ENCODE data around the gene DENND1A. TPM values are rescaled to one million over a fixed set of nuclear protein-coding genes. Genes with fewer than 3 reads are reported as not detected.

Gene DENND1A
- total and polyA plus RNA-seq, 2 donors from 2014 or later: 16.3 to 19.6 TPM

DNA sequence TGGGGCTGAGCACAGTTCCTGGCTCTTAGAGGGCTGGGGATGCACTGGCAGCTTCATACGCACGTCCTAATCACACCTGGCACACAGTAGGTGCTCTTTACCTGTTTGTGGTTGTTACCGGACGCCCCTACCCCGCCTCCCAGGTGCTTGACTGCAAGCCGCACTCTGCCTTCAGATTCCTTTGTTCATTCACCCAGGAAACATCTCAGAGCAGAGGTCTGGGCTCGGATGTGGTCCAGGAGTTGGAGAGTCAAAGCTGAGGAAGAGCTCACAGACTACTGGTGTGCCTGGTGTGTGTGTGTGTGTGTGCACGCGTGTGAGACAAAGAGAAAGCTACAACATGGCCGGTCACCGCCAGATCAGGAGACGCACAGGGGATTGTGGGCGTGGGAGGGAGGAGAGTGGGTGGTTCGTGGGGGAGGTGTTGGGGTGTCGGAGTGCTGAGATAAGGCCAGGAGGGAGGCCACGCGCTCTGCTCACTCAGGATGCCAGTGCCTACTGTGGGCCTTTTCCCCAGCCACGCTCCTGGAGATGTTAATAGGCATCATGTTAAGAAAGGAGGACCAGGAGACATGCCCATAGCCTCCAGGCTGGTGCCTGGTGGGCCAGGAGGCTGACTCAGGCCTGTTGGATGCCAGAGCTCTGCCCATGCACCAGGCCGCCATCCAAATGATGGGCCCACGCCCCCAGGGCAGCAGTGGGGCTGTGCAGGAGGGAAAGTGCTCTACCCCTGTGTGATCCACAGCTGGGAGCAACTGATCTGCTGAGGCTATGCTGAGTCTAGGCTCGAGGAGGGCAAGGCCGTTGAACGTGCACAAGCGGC is 534.0 kb downstream of the DENND1A start:
- Histone ChIP-seq H3K27ac (ENCODE audit: low read depth in 2 of 2, low read length in 2 of 2) (no peak overlapping the region), H3K4me1 (ENCODE audit: control insufficient read depth in 2 of 3, insufficient read depth in 2 of 3, low read depth in 1 of 3, low read length in 3 of 3) (no peaks in the 10 kb centered on the region), H3K4me3 (ENCODE audit: low read length in 3 of 3) (no peak overlapping the region), H3K9ac (ENCODE audit: low read length in 3 of 3) (no peak overlapping the region), H3K27me3 (ENCODE audit: control insufficient read depth, insufficient read depth, low read length) (no peaks in the 10 kb centered on the region), H3K9me3 (ENCODE audit: control insufficient read depth in 2 of 3, insufficient read depth in 1 of 3, low read length in 3 of 3) (peaks cover 0 to 3% (median 0%) of the 10 kb centered on the region in 3 donors), H3K36me3 (ENCODE audit: control insufficient read depth in 2 of 3, insufficient read depth in 3 of 3, low read length in 3 of 3) (no peaks in the 10 kb centered on the region)
- FAIRE-seq (no peak), DNase-seq (peak in 2 of 5 donors; percentile 51 to 59)
- TF ChIP-seq, protein P1, sequence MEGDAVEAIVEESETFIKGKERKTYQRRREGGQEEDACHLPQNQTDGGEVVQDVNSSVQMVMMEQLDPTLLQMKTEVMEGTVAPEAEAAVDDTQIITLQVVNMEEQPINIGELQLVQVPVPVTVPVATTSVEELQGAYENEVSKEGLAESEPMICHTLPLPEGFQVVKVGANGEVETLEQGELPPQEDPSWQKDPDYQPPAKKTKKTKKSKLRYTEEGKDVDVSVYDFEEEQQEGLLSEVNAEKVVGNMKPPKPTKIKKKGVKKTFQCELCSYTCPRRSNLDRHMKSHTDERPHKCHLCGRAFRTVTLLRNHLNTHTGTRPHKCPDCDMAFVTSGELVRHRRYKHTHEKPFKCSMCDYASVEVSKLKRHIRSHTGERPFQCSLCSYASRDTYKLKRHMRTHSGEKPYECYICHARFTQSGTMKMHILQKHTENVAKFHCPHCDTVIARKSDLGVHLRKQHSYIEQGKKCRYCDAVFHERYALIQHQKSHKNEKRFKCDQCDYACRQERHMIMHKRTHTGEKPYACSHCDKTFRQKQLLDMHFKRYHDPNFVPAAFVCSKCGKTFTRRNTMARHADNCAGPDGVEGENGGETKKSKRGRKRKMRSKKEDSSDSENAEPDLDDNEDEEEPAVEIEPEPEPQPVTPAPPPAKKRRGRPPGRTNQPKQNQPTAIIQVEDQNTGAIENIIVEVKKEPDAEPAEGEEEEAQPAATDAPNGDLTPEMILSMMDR (IDR thresholded peaks at IDR 0.05; ENCODE audit: borderline replicate concordance, extremely low read depth, insufficient read depth): no peak
- intact Hi-C loops (cut with DNase I): no loop called here

DNA sequence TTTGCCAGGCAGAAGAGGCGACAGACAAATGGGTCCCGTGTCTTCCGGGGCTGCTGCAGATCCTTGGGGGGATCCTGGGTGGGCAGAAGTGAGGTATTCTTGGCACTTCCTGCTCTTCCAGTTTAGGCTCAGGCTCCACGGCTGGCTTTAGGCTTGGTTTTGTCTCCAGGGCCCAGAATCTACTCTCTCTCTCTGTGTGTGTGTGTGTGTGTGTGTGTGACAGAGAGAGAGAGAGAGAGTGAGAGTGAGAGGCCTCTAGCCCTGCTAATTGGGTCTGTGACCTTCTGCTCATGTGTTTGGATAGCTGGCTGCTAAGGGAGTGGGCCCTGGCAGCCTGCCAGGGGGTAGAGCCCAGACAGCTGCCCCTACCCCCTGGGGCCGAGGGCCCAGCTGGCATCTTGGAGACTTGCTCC is 534.6 kb downstream of the DENND1A start:
- Histone ChIP-seq H3K4me1 (ENCODE audit: control insufficient read depth in 2 of 3, insufficient read depth in 2 of 3, low read depth in 1 of 3, low read length in 3 of 3) (no peaks in the 10 kb centered on the region), H3K27me3 (ENCODE audit: control insufficient read depth, insufficient read depth, low read length) (no peaks in the 10 kb centered on the region), H3K9me3 (ENCODE audit: control insufficient read depth in 2 of 3, insufficient read depth in 1 of 3, low read length in 3 of 3) (peaks cover 0 to 3% (median 0%) of the 10 kb centered on the region in 3 donors), H3K36me3 (ENCODE audit: control insufficient read depth in 2 of 3, insufficient read depth in 3 of 3, low read length in 3 of 3) (no peaks in the 10 kb centered on the region), H3K27ac (ENCODE audit: low read depth in 2 of 2, low read length in 2 of 2) (no peak overlapping the region), H3K9ac (ENCODE audit: low read length in 3 of 3) (no peak overlapping the region), H3K4me3 (ENCODE audit: low read length in 3 of 3) (no peak overlapping the region)
- DNase-seq (peak in 4 of 5 donors; percentile 52 to 68 (median 62)), FAIRE-seq (no peak)
- TF ChIP-seq, protein P1 (IDR thresholded peaks at IDR 0.05; ENCODE audit: borderline replicate concordance, extremely low read depth, insufficient read depth): no peak
- intact Hi-C loops (cut with DNase I): no loop called here

DNA sequence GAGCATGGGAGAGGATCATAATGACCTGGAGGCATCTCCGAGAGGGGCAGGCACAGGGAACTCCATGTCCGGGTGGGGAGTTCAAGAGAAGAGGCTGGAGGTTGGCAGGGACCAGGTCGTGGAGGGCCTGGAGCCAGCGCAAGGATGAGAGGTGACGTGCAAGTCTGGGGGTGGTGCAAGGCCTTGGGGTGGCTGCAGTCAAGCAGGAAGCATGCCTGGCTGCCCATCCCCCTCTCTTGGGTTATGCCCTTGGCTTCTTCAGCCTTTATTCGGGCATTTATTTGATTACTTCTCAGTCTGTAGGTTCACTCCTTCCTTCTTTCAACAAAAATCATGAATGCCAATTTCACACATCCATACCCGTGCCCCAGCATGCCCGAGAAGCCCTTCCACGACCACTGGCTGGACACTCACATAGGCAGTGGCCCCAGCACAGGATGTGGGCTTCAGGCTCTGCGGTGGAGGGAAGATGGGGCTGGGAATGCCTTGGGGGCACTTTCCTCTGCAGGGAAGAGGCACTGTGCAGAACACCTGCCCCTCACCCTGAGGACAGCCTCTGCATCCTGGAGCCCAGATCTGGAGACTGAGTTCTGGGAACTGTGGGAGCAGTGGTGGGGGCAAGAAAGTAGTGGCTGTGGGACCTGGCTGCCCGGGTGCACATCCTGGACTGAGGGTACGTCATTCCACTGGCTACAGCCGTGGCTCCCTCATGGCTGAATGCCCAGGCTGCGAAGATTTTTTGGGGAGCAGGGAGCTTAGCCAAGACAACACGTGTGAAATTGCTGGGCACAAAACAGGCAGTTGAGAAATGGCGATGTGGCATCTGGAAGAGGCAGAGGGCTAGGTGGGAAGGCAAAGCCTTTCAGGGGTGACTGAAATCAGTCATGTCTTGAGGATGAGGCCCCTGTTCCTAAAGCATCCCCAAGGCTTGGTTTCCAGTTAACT is 535.4 kb downstream of the DENND1A start:
- peaks cover 0 to 3% (median 0%) of the 10 kb centered on the region in 3 donors for H3K9me3 ChIP-seq (ENCODE audit: control insufficient read depth in 2 of 3, insufficient read depth in 1 of 3, low read length in 3 of 3)
- FAIRE-seq (no peak), DNase-seq (peak in 1 of 5 donors; percentile 50)
- TF ChIP-seq, protein P1 (IDR thresholded peaks at IDR 0.05; ENCODE audit: borderline replicate concordance, extremely low read depth, insufficient read depth): no peak
- no peak overlapping the region for H3K4me3 ChIP-seq (ENCODE audit: low read length in 3 of 3)
- no peaks in the 10 kb centered on the region for H3K4me1 ChIP-seq (ENCODE audit: control insufficient read depth in 2 of 3, insufficient read depth in 2 of 3, low read depth in 1 of 3, low read length in 3 of 3)
- H3K27me3 ChIP-seq (ENCODE audit: control insufficient read depth, insufficient read depth, low read length): no peaks in the 10 kb centered on the region
- H3K36me3 ChIP-seq (ENCODE audit: control insufficient read depth in 2 of 3, insufficient read depth in 3 of 3, low read length in 3 of 3): no peaks in the 10 kb centered on the region
- no peak overlapping the region for H3K27ac ChIP-seq (ENCODE audit: low read depth in 2 of 2, low read length in 2 of 2)
- no peak overlapping the region for H3K9ac ChIP-seq (ENCODE audit: low read length in 3 of 3)
- intact Hi-C loops (cut with DNase I): no loop called here

Data from kidney (tissue), 14 donors.